Tibial nerve (tissue), 3 donors: ENCODE results near the gene USP8.

Experiments
- POLR2A ChIP-seq, 2 donors: fragments of 450-650 bp; IDR thresholded peaks; one replicate each; pipeline ENCODE4 v1.6.1; 2017; ENCODE audit warnings: antibody characterized with exemption in 2 of 2, mild to moderate bottlenecking in 2 of 2, moderate library complexity in 2 of 2
- TF ChIP-seq, protein P1 (sequence below), 5 experiments: fragments of 200-600 bp in 3 of 5; fragments of 450-650 bp in 2 of 5; sonication (generic) in 3 of 5; IDR thresholded peaks; one replicate each; pipeline ENCODE4 v1.5.1; 2016 to 2019; ENCODE audit warnings: antibody characterized with exemption in 5 of 5, mild to moderate bottlenecking in 3 of 5, moderate library complexity in 2 of 5

DNA sequence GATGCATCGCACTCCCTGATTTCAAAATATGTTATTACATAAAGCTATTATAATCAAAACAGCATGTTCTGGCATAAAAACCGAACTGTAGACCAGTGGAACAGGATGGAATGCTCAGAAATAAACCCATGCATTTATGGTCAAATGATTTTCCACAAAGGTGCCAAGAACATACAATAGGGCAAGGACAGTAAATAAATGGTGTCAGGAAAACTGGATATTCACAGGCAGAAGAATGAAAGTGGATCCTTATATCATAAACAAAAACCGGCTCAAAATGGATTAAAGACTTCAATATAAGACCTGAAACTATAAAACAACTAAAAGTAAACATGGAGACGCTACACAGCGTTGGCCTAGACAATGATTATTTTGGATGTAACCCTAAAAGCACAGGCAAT is 99.6 kb downstream of the USP8 start:
- TF ChIP-seq, protein P1, sequence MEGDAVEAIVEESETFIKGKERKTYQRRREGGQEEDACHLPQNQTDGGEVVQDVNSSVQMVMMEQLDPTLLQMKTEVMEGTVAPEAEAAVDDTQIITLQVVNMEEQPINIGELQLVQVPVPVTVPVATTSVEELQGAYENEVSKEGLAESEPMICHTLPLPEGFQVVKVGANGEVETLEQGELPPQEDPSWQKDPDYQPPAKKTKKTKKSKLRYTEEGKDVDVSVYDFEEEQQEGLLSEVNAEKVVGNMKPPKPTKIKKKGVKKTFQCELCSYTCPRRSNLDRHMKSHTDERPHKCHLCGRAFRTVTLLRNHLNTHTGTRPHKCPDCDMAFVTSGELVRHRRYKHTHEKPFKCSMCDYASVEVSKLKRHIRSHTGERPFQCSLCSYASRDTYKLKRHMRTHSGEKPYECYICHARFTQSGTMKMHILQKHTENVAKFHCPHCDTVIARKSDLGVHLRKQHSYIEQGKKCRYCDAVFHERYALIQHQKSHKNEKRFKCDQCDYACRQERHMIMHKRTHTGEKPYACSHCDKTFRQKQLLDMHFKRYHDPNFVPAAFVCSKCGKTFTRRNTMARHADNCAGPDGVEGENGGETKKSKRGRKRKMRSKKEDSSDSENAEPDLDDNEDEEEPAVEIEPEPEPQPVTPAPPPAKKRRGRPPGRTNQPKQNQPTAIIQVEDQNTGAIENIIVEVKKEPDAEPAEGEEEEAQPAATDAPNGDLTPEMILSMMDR (IDR thresholded peaks at IDR 0.05), result no peak
- TF ChIP-seq POLR2A (IDR thresholded peaks at IDR 0.05), result no peak
